ENCODE measurements around the gene WDR7.
"Not testable (repeated sequence)": the region's sequence is repeated elsewhere in the genome, so short reads cannot be mapped to it uniquely, and the experiment has no call there.

The WDR7 gene

GRCh38 chr18:56652802-56653201, 1.6 kb downstream of the WDR7 start:
- no peak for DNase-seq (ENCODE audit: extremely low read depth in 1 of 2, low read depth in 1 of 2)

GRCh38 chr18:56654280-56654679, 3.1 kb downstream of the WDR7 start:
- DNase-seq (ENCODE audit: extremely low read depth in 1 of 2, low read depth in 1 of 2), result not testable (repeated sequence)

GRCh38 chr18:56658261-56658660, 7.1 kb downstream of the WDR7 start:
- no peak for DNase-seq (ENCODE audit: extremely low read depth in 1 of 2, low read depth in 1 of 2)

- no peak for DNase-seq (ENCODE audit: extremely low read depth in 1 of 2, low read depth in 1 of 2)
Measured at GRCh38 chr18:56659111-56659510, 8.0 kb downstream of the WDR7 start.

GRCh38 chr18:56660655-56661054, 9.5 kb downstream of the WDR7 start:
- no peak for DNase-seq (ENCODE audit: extremely low read depth in 1 of 2, low read depth in 1 of 2)

- DNase-seq (ENCODE audit: extremely low read depth in 1 of 2, low read depth in 1 of 2), result no peak
Measured at GRCh38 chr18:56661360-56662062, 10.4 kb downstream of the WDR7 start.

GRCh38 chr18:56662063-56662408, 10.9 kb downstream of the WDR7 start:
- DNase-seq (ENCODE audit: extremely low read depth in 1 of 2, low read depth in 1 of 2), result no peak

GRCh38 chr18:56662502-56662901, 11.3 kb downstream of the WDR7 start:
- DNase-seq (ENCODE audit: extremely low read depth in 1 of 2, low read depth in 1 of 2), result no peak

- DNase-seq (ENCODE audit: extremely low read depth in 1 of 2, low read depth in 1 of 2), result no peak
Measured at GRCh38 chr18:56662902-56663301, 11.7 kb downstream of the WDR7 start.

GRCh38 chr18:56672391-56672790, 21.2 kb downstream of the WDR7 start:
- no peak for DNase-seq (ENCODE audit: extremely low read depth in 1 of 2, low read depth in 1 of 2)

GRCh38 chr18:56672981-56673380, 21.8 kb downstream of the WDR7 start:
- DNase-seq (ENCODE audit: extremely low read depth in 1 of 2, low read depth in 1 of 2), result no peak

GRCh38 chr18:56676639-56677038, 25.5 kb downstream of the WDR7 start:
- DNase-seq (ENCODE audit: extremely low read depth in 1 of 2, low read depth in 1 of 2), result no peak

- no peak for DNase-seq (ENCODE audit: extremely low read depth in 1 of 2, low read depth in 1 of 2)
Measured at GRCh38 chr18:56678836-56679565, 27.8 kb downstream of the WDR7 start.

GRCh38 chr18:56684277-56684676, 33.1 kb downstream of the WDR7 start:
- no peak for DNase-seq (ENCODE audit: extremely low read depth in 1 of 2, low read depth in 1 of 2)

- DNase-seq (ENCODE audit: extremely low read depth in 1 of 2, low read depth in 1 of 2), result no peak
Measured at GRCh38 chr18:56691530-56691929, 40.4 kb downstream of the WDR7 start.

- DNase-seq (ENCODE audit: extremely low read depth in 1 of 2, low read depth in 1 of 2), result no peak
Measured at GRCh38 chr18:56696966-56697365, 45.8 kb downstream of the WDR7 start.

- no peak for DNase-seq (ENCODE audit: extremely low read depth in 1 of 2, low read depth in 1 of 2)
Measured at GRCh38 chr18:56702946-56703345, 51.8 kb downstream of the WDR7 start.

GRCh38 chr18:56709463-56709862, 58.3 kb downstream of the WDR7 start:
- DNase-seq (ENCODE audit: extremely low read depth in 1 of 2, low read depth in 1 of 2), result no peak

- no peak for DNase-seq (ENCODE audit: extremely low read depth in 1 of 2, low read depth in 1 of 2)
Measured at GRCh38 chr18:56711708-56712445, 60.7 kb downstream of the WDR7 start.

GRCh38 chr18:56712761-56713160, 61.6 kb downstream of the WDR7 start:
- DNase-seq (ENCODE audit: extremely low read depth in 1 of 2, low read depth in 1 of 2), result no peak

- no peak for DNase-seq (ENCODE audit: extremely low read depth in 1 of 2, low read depth in 1 of 2)
Measured at GRCh38 chr18:56715121-56715520, 64.0 kb downstream of the WDR7 start.

- DNase-seq (ENCODE audit: extremely low read depth in 1 of 2, low read depth in 1 of 2), result no peak
Measured at GRCh38 chr18:56716692-56717146, 65.6 kb downstream of the WDR7 start.
